SK-N-SH treated with all-trans-retinoic acid at 6 μM for 48 hours (cell line): Measurements from ENCODE around the gene RPRM.

Experiments used
- ARNTL ChIP-seq: fragments of 450-650 bp; formaldehyde crosslinking; IDR thresholded peaks from 2 replicates; pipeline ENCODE4 v1.5.0; 2020; ENCODE audit warnings: low read depth, mild to moderate bottlenecking, moderate library complexity, borderline replicate concordance
- CSDC2 ChIP-seq: fragments of 250-450 bp; sonication (Bioruptor Pico); IDR thresholded peaks from 2 replicates; pipeline ENCODE4 v1.5.0; 2020; ENCODE audit warnings: mild to moderate bottlenecking, moderate library complexity
- CSRNP3 ChIP-seq: fragments of 250-450 bp; sonication (Bioruptor Pico); IDR thresholded peaks from 2 replicates; pipeline ENCODE4 v1.5.1; 2021; ENCODE audit warnings: mild to moderate bottlenecking, moderate library complexity
- ESRRG ChIP-seq: fragments of 250-450 bp; sonication (Bioruptor Pico); IDR thresholded peaks from 2 replicates; pipeline ENCODE4 v1.6.1; 2021; ENCODE audit warnings: mild to moderate bottlenecking
- GLIS3 ChIP-seq: fragments of 250-450 bp; sonication (Bioruptor Pico); IDR thresholded peaks from 2 replicates; pipeline ENCODE4 v1.5.0; 2020; ENCODE audit warnings: mild to moderate bottlenecking, moderate library complexity
- ISL1 ChIP-seq: fragments of 250-450 bp; sonication (Bioruptor Pico); IDR thresholded peaks from 2 replicates; pipeline ENCODE4 v2.1.2; 2022; ENCODE audit warnings: mild to moderate bottlenecking, moderate library complexity
- PATZ1 ChIP-seq: fragments of 250-450 bp; sonication (Bioruptor Pico); IDR thresholded peaks from 2 replicates; pipeline ENCODE4 v1.8.0; 2020; ENCODE audit warnings: mild to moderate bottlenecking, moderate library complexity, borderline replicate concordance
- PPARA ChIP-seq: fragments of 250-450 bp; sonication (Bioruptor Pico); IDR thresholded peaks from 2 replicates; pipeline ENCODE4 v1.5.0; 2020; ENCODE audit warnings: mild to moderate bottlenecking, borderline replicate concordance
- SNAI2 ChIP-seq: fragments of 250-450 bp; sonication (Bioruptor Pico); IDR thresholded peaks from 2 replicates; pipeline ENCODE4 v1.5.0; 2020; ENCODE audit warnings: mild to moderate bottlenecking, moderate library complexity
- ZC3H10 ChIP-seq: fragments of 250-450 bp; sonication (Bioruptor Pico); IDR thresholded peaks from 2 replicates; pipeline ENCODE4 v1.5.1; 2021; ENCODE audit warnings: mild to moderate bottlenecking, moderate library complexity
- ZNF565 ChIP-seq: fragments of 450-650 bp; formaldehyde crosslinking; conservative IDR thresholded peaks from 2 replicates; pipeline ENCODE4 v1.5.0; 2020; ENCODE audit warnings: low read depth, mild to moderate bottlenecking, moderate library complexity
- ZNF8 ChIP-seq: fragments of 450-650 bp; formaldehyde crosslinking; IDR thresholded peaks from 2 replicates; pipeline ENCODE4 v1.5.0; 2020; ENCODE audit warnings: mild to moderate bottlenecking, moderate library complexity
- TF ChIP-seq, protein P1 (sequence below): fragments of 250-450 bp; sonication (Bioruptor Pico); IDR thresholded peaks from 2 replicates; pipeline ENCODE4 v1.5.0; 2020; ENCODE audit warnings: mild to moderate bottlenecking, moderate library complexity
- TF ChIP-seq, protein P2 (sequence below): fragments of 250-450 bp; sonication (Bioruptor Pico); IDR thresholded peaks from 2 replicates; pipeline ENCODE4 v1.5.1; 2020; ENCODE audit warnings: low read depth, mild to moderate bottlenecking, moderate library complexity

- TF ChIP-seq SNAI2 (CRISPR knock-in tag) (no peak), CSRNP3 (CRISPR knock-in tag) (no peak), ZNF8 (no peak), PPARA (CRISPR knock-in tag) (no peak), CSDC2 (CRISPR knock-in tag) (no peak), PATZ1 (CRISPR knock-in tag) (no peak), ESRRG (no peak), ARNTL (CRISPR knock-in tag) (no peak), ISL1 (no peak), ZC3H10 (CRISPR knock-in tag) (no peak), ZNF565 (no peak), GLIS3 (CRISPR knock-in tag) (no peak)
- TF ChIP-seq, protein P1, sequence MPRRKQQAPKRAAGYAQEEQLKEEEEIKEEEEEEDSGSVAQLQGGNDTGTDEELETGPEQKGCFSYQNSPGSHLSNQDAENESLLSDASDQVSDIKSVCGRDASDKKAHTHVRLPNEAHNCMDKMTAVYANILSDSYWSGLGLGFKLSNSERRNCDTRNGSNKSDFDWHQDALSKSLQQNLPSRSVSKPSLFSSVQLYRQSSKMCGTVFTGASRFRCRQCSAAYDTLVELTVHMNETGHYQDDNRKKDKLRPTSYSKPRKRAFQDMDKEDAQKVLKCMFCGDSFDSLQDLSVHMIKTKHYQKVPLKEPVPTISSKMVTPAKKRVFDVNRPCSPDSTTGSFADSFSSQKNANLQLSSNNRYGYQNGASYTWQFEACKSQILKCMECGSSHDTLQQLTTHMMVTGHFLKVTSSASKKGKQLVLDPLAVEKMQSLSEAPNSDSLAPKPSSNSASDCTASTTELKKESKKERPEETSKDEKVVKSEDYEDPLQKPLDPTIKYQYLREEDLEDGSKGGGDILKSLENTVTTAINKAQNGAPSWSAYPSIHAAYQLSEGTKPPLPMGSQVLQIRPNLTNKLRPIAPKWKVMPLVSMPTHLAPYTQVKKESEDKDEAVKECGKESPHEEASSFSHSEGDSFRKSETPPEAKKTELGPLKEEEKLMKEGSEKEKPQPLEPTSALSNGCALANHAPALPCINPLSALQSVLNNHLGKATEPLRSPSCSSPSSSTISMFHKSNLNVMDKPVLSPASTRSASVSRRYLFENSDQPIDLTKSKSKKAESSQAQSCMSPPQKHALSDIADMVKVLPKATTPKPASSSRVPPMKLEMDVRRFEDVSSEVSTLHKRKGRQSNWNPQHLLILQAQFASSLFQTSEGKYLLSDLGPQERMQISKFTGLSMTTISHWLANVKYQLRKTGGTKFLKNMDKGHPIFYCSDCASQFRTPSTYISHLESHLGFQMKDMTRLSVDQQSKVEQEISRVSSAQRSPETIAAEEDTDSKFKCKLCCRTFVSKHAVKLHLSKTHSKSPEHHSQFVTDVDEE (CRISPR knock-in tag), result no peak
- TF ChIP-seq, protein P2, sequence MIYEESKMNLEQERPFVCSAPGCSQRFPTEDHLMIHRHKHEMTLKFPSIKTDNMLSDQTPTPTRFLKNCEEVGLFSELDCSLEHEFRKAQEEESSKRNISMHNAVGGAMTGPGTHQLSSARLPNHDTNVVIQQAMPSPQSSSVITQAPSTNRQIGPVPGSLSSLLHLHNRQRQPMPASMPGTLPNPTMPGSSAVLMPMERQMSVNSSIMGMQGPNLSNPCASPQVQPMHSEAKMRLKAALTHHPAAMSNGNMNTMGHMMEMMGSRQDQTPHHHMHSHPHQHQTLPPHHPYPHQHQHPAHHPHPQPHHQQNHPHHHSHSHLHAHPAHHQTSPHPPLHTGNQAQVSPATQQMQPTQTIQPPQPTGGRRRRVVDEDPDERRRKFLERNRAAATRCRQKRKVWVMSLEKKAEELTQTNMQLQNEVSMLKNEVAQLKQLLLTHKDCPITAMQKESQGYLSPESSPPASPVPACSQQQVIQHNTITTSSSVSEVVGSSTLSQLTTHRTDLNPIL (CRISPR knock-in tag), result no peak
Measured at GRCh38 chr2:153464395-153464794, 14.2 kb downstream of the RPRM start.
